Fibroblast of mammary gland (primary cell): ENCODE results near the gene ZDHHC13.
"Not testable (repeated sequence)": the region's sequence is repeated elsewhere in the genome, so short reads cannot be mapped to it uniquely, and the experiment has no call there.

ENCODE experiments used
- DNase-seq: peaks from one replicate; pipeline ENCODE4 v3.0.0-alpha.2; 2010; ENCODE audit warnings: low read depth
- H3K4me3 ChIP-seq: 2 replicates; pipeline ENCODE4 v1.5.1; 2011; ENCODE audit warnings: low read depth, mild to moderate bottlenecking, low read length, moderate library complexity; ENCODE audit not compliant: control insufficient read depth
- CTCF ChIP-seq: conservative IDR thresholded peaks from 2 replicates; pipeline ENCODE4 v1.5.1; 2011; ENCODE audit warnings: low read depth, low read length, inconsistent platforms; ENCODE audit not compliant: control insufficient read depth, insufficient read depth

Gene ZDHHC13

DNA sequence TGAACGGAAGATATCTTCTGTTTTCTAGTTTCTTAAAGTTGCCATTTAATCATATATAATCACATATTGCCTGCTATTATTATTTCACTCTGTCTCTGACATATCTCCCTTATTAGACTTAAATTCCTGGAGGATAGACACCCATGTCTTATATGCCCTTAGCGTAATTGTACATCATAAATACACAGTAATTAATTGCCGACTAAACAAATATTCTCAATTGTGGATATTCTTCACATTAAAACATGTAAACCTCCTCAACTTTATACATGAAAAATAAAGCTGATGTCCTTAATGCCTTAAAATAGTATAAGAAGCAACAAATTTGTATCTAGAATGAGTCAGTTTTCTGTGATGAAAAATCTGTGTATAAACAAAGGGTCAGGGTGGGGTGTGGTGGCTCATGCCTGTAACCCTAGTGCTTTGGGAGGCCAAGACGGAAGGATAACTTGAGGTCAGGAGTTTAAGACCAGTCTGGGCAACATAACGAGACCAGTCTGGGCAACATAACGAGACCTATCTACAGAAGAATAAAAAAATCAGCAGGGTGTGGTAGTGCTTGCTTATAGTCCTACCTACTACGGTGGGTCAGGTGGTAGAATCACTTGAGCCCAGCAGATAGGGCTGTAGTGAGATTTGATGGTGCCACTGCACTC, 6.1 kb downstream of the ZDHHC13 start:
- TF ChIP-seq CTCF = no peak
- H3K4me3 ChIP-seq = no peak overlapping the region
- DNase-seq = no peak

- not testable (repeated sequence) for H3K4me3 ChIP-seq, DNase-seq
Observed at GRCh38 chr11:19126562-19127325, 9.8 kb downstream of the ZDHHC13 start.

- no peak for TF ChIP-seq CTCF
Observed at GRCh38 chr11:19134004-19134403, 17.0 kb downstream of the ZDHHC13 start.

DNA sequence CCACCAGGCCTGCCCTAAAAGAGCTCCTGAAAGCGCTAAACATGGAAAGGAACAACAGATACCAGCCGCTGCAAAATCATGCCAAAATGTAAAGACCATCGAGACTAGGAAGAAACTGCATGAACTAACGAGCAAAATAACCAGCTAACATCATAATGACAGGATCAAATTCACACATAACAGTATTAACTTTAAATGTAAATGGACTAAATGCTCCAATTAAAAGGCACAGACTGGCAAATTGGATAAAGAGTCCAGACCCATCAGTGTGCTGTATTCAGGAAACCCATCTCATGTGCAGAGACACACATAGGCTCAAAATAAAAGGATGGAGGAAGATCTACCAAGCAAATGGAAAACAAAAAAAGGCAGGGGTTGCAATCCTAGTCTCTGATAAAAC, 19.9 kb downstream of the ZDHHC13 start:
- DNase-seq, H3K4me3 ChIP-seq: not testable (repeated sequence)

More at GRCh38 chr11:19134004-19134403, 17.0 kb downstream of the ZDHHC13 start:
- DNase-seq = no peak
- no peak overlapping the region for H3K4me3 ChIP-seq

- TF ChIP-seq CTCF = no peak
- no peak for DNase-seq
- H3K4me3 ChIP-seq = no peak overlapping the region
Observed at GRCh38 chr11:19145319-19145718, 28.4 kb downstream of the ZDHHC13 start.

DNA sequence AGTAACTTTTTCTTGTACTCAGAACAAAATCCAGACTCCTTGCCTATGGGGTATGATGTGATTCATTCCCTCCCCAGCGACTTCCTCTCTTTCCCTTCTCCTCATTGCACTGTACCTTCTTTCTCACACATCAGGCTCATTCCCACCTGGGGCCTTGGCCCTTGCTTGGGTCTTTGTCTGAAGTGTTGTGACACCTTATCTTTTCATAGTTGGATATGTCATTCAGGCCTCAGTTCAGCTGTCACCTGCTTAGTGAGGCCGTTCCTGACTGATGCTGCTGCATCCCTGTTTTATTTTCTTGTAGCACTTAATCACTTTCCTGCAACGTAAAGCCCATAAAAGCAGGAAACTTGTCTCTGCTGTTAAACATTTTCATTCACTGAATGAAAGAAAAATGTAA, 39.9 kb downstream of the ZDHHC13 start:
- DNase-seq = no peak
- no peak overlapping the region for H3K4me3 ChIP-seq

DNA sequence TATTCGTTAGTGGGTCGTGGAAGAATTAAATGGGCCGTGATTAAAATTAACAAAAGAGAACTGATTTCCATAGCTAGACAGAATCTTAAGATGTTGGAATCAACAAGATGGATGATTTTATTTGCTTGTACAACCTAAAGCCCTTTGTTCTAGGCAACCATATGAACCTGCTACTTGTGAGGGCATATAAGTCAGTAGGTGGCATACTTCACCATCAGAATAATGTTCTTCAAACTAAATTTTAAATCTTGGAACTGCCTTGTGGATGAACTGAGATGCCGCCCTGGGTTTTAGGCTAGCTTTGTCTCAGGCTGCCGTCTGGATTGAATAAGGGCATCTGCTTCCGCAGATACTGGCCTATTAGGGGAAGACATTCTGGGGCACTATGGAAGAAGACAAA, 43.9 kb downstream of the ZDHHC13 start:
- TF ChIP-seq CTCF = no peak
- H3K4me3 ChIP-seq = no peak overlapping the region
- DNase-seq = no peak

More for the DNA sequence above, 39.9 kb downstream of the ZDHHC13 start:
- no peak for TF ChIP-seq CTCF

- H3K4me3 ChIP-seq = no peak overlapping the region
- no peak for DNase-seq
- no peak for TF ChIP-seq CTCF
Observed at GRCh38 chr11:19161651-19162050, 44.7 kb downstream of the ZDHHC13 start.
